Fibroblast of villous mesenchyme (primary cell): ENCODE results near the gene LTB4R2. TPM values are rescaled to one million over a fixed set of nuclear protein-coding genes. Genes with fewer than 3 reads are reported as not detected.
"Not testable (repeated sequence)": the region's sequence is repeated elsewhere in the genome, so short reads cannot be mapped to it uniquely, and the experiment has no call there.

ENCODE experiments used
- DNase-seq: peaks from one replicate; pipeline ENCODE4 v3.0.0-alpha.2; 2010; ENCODE audit warnings: low read depth
- H3K4me3 ChIP-seq: 2 replicates; pipeline ENCODE4 v1.5.1; 2011; ENCODE audit warnings: low read depth, mild to moderate bottlenecking, low read length
- CTCF ChIP-seq: IDR thresholded peaks from 2 replicates; pipeline ENCODE4 v1.5.1; 2012; ENCODE audit warnings: low read depth, mild to moderate bottlenecking, low read length; ENCODE audit not compliant: insufficient read depth
- small RNA-seq: library from RNA; depleted of rRNA; stranded (forward); fragments of <200 nt; gene quantifications from one replicate; pipeline ENCODE3, GENCODE V24; 2012
- total RNA-seq: library from RNA; depleted of rRNA; stranded (reverse); fragments of >200 nt; gene quantifications from 2 replicates; pipeline ENCODE4 v1.2.3, GENCODE V29; 2012

The LTB4R2 gene
- total RNA-seq, 1 donor: 3.9 TPM

- TF ChIP-seq CTCF: no peak
- DNase-seq: peak; percentile 80
- no peak overlapping the region for H3K4me3 ChIP-seq
Measured at GRCh38 chr14:24353559-24354481, 43.9 kb downstream of the LTB4R2 start.

GRCh38 chr14:24354482-24354825 is 44.5 kb downstream of the LTB4R2 start:
- not testable (repeated sequence) for DNase-seq, H3K4me3 ChIP-seq

- DNase-seq: no peak
- no peak overlapping the region for H3K4me3 ChIP-seq
- no peak for TF ChIP-seq CTCF
Measured at GRCh38 chr14:24355009-24355408, 45.1 kb downstream of the LTB4R2 start.

GRCh38 chr14:24356208-24356607 is 46.3 kb downstream of the LTB4R2 start:
- no peak for TF ChIP-seq CTCF
- no peak overlapping the region for H3K4me3 ChIP-seq
- DNase-seq: no peak

GRCh38 chr14:24360281-24360680 is 50.3 kb downstream of the LTB4R2 start:
- TF ChIP-seq CTCF: no peak
- DNase-seq: no peak
- H3K4me3 ChIP-seq: no peak overlapping the region

GRCh38 chr14:24361326-24361725 is 51.4 kb downstream of the LTB4R2 start:
- no peak for DNase-seq
- no peak overlapping the region for H3K4me3 ChIP-seq
- TF ChIP-seq CTCF: no peak

Small RNAs within 50 kb of the gene (small RNA-seq; reads per million reads assigned to genes)
- gene RF00026: not detected

Other genes with a start within 250 kb of the LTB4R2 start
- gene CPNE6, start 238.6 kb upstream of the LTB4R2 start, total RNA-seq: not detected in 2 replicates
- gene PCK2, start 215.8 kb upstream of the LTB4R2 start, total RNA-seq: 13.0 and 33.2 TPM in 2 replicates
- gene DCAF11, start 195.4 kb upstream of the LTB4R2 start, total RNA-seq: 45.1 and 47.9 TPM in 2 replicates
- 0.86 and 1.3 TPM in 2 replicates for gene NRL, start 195.2 kb upstream of the LTB4R2 start, total RNA-seq
- gene FITM1, start 179.5 kb upstream of the LTB4R2 start, total RNA-seq: not detected in 2 replicates
- 95.7 and 147 TPM in 2 replicates for gene PSME1, start 173.9 kb upstream of the LTB4R2 start, total RNA-seq
- 9.9 and 17.4 TPM in 2 replicates for gene EMC9, start 168.5 kb upstream of the LTB4R2 start, total RNA-seq
- gene PSME2, start 163.5 kb upstream of the LTB4R2 start, total RNA-seq: 141 and 151 TPM in 2 replicates
- 37.4 and 38.0 TPM in 2 replicates for gene RNF31, start 162.6 kb upstream of the LTB4R2 start, total RNA-seq
- gene IRF9, start 148.9 kb upstream of the LTB4R2 start, total RNA-seq: 67.6 and 96.7 TPM in 2 replicates
- 4.2 and 4.7 TPM in 2 replicates for gene REC8, start 138.1 kb upstream of the LTB4R2 start, total RNA-seq
- gene IPO4, start 121.3 kb upstream of the LTB4R2 start, total RNA-seq: 39.6 and 41.9 TPM in 2 replicates
- gene TM9SF1, start 114.7 kb upstream of the LTB4R2 start, total RNA-seq: 64.4 and 96.3 TPM in 2 replicates
- gene TSSK4, start 104.4 kb upstream of the LTB4R2 start, total RNA-seq: under 0.01 and 0.32 TPM in 2 replicates
- gene CHMP4A, start 96.7 kb upstream of the LTB4R2 start, total RNA-seq: 13.8 and 15.8 TPM in 2 replicates
- gene MDP1, start 94.1 kb upstream of the LTB4R2 start, total RNA-seq: 8.6 and 15.5 TPM in 2 replicates
- 114 and 128 TPM in 2 replicates for gene NEDD8, start 77.8 kb upstream of the LTB4R2 start, total RNA-seq
- 76.7 and 87.7 TPM in 2 replicates for gene GMPR2, start 77.2 kb upstream of the LTB4R2 start, total RNA-seq
- 43.2 and 60.9 TPM in 2 replicates for gene TINF2, start 67.5 kb upstream of the LTB4R2 start, total RNA-seq
- gene TGM1, start 47.0 kb upstream of the LTB4R2 start, total RNA-seq: 0.64 and 2.2 TPM in 2 replicates
- 25.8 and 28.1 TPM in 2 replicates for gene RABGGTA, start 38.5 kb upstream of the LTB4R2 start, total RNA-seq
- gene DHRS1, start 10.4 kb upstream of the LTB4R2 start, total RNA-seq: 8.7 and 13.8 TPM in 2 replicates
- gene NOP9, start 10.3 kb upstream of the LTB4R2 start, total RNA-seq: 24.5 and 29.4 TPM in 2 replicates
- gene CIDEB, start 2.2 kb upstream of the LTB4R2 start, total RNA-seq: 1.3 and 3.0 TPM in 2 replicates
- gene LTB4R, start 1.4 kb downstream of the LTB4R2 start, total RNA-seq: 1.3 and 1.6 TPM in 2 replicates
- gene ADCY4, start 24.9 kb downstream of the LTB4R2 start, total RNA-seq: 4.2 and 18.1 TPM in 2 replicates
- 0.32 and 3.9 TPM in 2 replicates for gene RIPK3, start 29.9 kb downstream of the LTB4R2 start, total RNA-seq
- gene NFATC4, start 58.0 kb downstream of the LTB4R2 start, total RNA-seq: 56.4 and 68.2 TPM in 2 replicates
- 11.6 and 15.5 TPM in 2 replicates for gene NYNRIN, start 88.9 kb downstream of the LTB4R2 start, total RNA-seq
- gene CBLN3, start 119.5 kb downstream of the LTB4R2 start, total RNA-seq: 1.7 and 2.3 TPM in 2 replicates
- 43.2 and 47.4 TPM in 2 replicates for gene KHNYN, start 119.8 kb downstream of the LTB4R2 start, total RNA-seq
- gene SDR39U1, start 132.6 kb downstream of the LTB4R2 start, total RNA-seq: 9.5 and 13.5 TPM in 2 replicates
- not detected in 2 replicates for gene CMA1, start 198.1 kb downstream of the LTB4R2 start, total RNA-seq